MCF 10A (cell line): ENCODE results near the gene F13A1. TPM values are rescaled to one million over a fixed set of nuclear protein-coding genes. Genes with fewer than 3 reads are reported as not detected.

Experiments
- BruUV-seq: library from RNA; stranded (reverse); fragments of 400-500 nt; replicated peaks from 2 replicates; lab custom pipeline; 2021; lab: Mats Ljungman, UMichigan
- CTCF ChIA-PET: fragments of 300-600 bp; sonication (Branson Sonifier 250); formaldehyde crosslinking; extraction: SDS; loops from one replicate; lab custom pipeline; 2021; ENCODE audit warnings: antibody characterized with exemption, inconsistent platforms; lab: Yijun Ruan, JAX
- POLR2A ChIA-PET: fragments of 300-600, 350-650 bp; sonication (Branson Sonifier 250); formaldehyde crosslinking; extraction: SDS; loops from one replicate; lab custom pipeline; 2020; ENCODE audit warnings: antibody characterized with exemption, inconsistent platforms; lab: Yijun Ruan, JAX
- DNase-seq: peaks from one replicate; pipeline ENCODE4 v3.0.0-alpha.2; 2018; ENCODE audit not compliant: unreplicated experiment
- H3K27ac Mint-ChIP-seq: one replicate; pipeline ENCODE4 v1.8.0; 2022; ENCODE audit warnings: mild to moderate bottlenecking, low read depth, mixed read lengths; ENCODE audit not compliant: unreplicated experiment
- H3K27me3 Mint-ChIP-seq: one replicate; pipeline ENCODE4 v1.8.0; 2022; ENCODE audit warnings: mixed read lengths; ENCODE audit not compliant: insufficient read depth, unreplicated experiment
- H3K36me3 Mint-ChIP-seq: one replicate; pipeline ENCODE4 v1.8.0; 2022; ENCODE audit warnings: mild to moderate bottlenecking, moderate library complexity, mixed read lengths; ENCODE audit not compliant: insufficient read depth, unreplicated experiment
- H3K4me1 Mint-ChIP-seq: one replicate; pipeline ENCODE4 v1.8.0; 2022; ENCODE audit warnings: mixed read lengths; ENCODE audit not compliant: insufficient read depth, unreplicated experiment
- H3K4me3 Mint-ChIP-seq: one replicate; pipeline ENCODE4 v1.8.0; 2022; ENCODE audit warnings: mild to moderate bottlenecking, moderate library complexity, mixed read lengths; ENCODE audit not compliant: unreplicated experiment
- H3K9me3 Mint-ChIP-seq: one replicate; pipeline ENCODE4 v1.8.0; 2022; ENCODE audit warnings: mixed read lengths; ENCODE audit not compliant: unreplicated experiment
- intact Hi-C: fragments of 100-400 bp; cut with micrococcal nuclease; formaldehyde crosslinking; loops from 2 replicates; pipeline ENCODE4 v1.14.1; 2022
- total RNA-seq: library from RNA; stranded (reverse); gene quantifications from 2 replicates; pipeline ENCODE4 v1.2.3, GENCODE V29; 2022
- TF ChIP-seq, protein P1 (sequence below): fragments of 200-600 bp; IDR thresholded peaks from one replicate; pipeline ENCODE4 v1.8.0; 2022; ENCODE audit warnings: antibody characterized with exemption, mild to moderate bottlenecking; ENCODE audit not compliant: unreplicated experiment

The F13A1 gene
- total RNA-seq, 1 experiment from 2014 or later, result 0.65 TPM

DNA sequence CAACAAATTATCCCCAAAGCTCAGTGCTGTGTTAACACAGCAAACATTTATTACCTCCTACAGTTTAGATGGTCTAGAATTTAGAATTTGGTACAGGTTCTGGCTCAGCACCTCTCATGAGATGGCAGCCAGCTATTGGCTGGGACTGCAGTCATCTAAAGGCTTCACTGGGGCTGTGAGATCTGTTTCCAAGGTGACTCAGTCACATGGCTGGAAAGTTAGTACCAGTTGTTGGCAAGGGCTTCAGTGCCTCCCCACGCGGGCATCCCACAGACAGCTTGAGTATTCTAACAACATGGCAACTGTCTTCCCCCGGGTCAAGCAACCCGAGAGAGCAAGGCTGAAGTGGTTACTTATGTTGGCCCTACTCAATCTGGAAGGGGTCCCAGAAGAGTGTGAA lies 44.8 kb upstream of the F13A1 start:
- H3K4me1 Mint-ChIP-seq, result no peaks in the 10 kb centered on the region
- no peak overlapping the region for H3K27ac Mint-ChIP-seq
- no peak for DNase-seq
- BruUV-seq, result no TSS peak
- H3K4me3 Mint-ChIP-seq, result no peak overlapping the region
- ChIA-PET CTCF (no interaction called here), POLR2A (no interaction called here)
- no peaks in the 10 kb centered on the region for H3K27me3 Mint-ChIP-seq
- TF ChIP-seq, protein P1, sequence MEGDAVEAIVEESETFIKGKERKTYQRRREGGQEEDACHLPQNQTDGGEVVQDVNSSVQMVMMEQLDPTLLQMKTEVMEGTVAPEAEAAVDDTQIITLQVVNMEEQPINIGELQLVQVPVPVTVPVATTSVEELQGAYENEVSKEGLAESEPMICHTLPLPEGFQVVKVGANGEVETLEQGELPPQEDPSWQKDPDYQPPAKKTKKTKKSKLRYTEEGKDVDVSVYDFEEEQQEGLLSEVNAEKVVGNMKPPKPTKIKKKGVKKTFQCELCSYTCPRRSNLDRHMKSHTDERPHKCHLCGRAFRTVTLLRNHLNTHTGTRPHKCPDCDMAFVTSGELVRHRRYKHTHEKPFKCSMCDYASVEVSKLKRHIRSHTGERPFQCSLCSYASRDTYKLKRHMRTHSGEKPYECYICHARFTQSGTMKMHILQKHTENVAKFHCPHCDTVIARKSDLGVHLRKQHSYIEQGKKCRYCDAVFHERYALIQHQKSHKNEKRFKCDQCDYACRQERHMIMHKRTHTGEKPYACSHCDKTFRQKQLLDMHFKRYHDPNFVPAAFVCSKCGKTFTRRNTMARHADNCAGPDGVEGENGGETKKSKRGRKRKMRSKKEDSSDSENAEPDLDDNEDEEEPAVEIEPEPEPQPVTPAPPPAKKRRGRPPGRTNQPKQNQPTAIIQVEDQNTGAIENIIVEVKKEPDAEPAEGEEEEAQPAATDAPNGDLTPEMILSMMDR, result no peak
- intact Hi-C loops, result no loop called here
- H3K36me3 Mint-ChIP-seq, result no peaks in the 10 kb centered on the region
- H3K9me3 Mint-ChIP-seq, result no peaks in the 10 kb centered on the region

DNA sequence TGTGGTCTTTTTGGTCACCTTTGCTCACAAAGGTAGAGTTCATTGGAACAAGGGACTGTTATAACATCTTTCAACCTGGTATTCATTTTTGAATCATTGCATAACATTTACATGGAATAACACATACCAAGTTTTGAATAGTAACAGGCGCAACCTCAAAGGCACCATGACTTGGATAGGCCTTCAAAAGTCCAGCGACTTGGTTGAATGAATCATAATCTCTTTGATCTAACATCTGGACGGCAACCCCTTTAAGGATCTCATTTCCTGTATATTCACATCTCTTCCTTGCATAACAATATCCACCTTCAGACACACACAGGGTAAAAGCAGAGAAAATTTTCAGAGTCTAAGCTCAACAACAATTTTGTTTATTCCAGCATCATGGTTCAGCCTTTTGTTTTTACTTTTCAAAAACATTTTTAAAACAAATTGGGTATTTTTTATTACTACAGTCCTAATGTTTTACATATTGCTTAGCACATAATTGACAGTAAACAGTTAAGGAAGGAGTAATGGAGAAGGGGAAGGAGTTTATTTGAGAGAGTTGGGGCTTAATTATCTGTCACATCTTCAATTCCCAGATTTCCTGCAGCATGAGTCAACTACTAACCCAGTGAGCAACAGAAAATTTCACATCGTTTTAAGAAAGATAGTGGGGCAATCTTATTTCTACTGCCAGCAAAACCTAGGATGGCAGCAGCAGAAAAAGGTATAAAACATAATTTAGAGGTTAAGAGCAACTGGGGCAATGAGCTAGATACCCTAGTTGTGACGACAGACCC lies 41.8 kb upstream of the F13A1 start:
- POLR2A ChIA-PET, result no interaction called here

DNA sequence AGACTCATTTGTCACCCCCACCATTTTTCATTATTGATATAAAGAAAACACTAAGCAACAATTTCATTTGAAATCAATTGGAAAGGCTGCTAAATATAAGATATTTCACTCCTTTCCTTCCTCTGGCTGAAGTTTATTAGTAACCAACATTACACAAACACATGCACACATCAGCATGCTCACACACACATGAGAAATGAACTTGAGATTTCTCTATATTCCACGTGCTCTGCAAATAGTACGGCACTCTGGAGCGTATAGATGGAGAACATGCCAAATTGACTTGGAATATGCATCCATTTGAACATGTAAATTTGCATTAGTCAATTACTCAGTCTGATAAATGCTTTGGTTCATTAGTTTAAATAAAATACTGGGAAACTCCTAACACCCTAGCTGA lies 37.1 kb upstream of the F13A1 start:
- no peak overlapping the region for H3K4me3 Mint-ChIP-seq
- no peak for DNase-seq
- H3K36me3 Mint-ChIP-seq, result no peaks in the 10 kb centered on the region
- no peak overlapping the region for H3K27ac Mint-ChIP-seq
- ChIA-PET POLR2A (no interaction called here), CTCF (no interaction called here)
- intact Hi-C loops, result no loop called here
- no peaks in the 10 kb centered on the region for H3K4me1 Mint-ChIP-seq
- no TSS peak for BruUV-seq
- peaks cover 12% of the 10 kb centered on the region for H3K27me3 Mint-ChIP-seq
- TF ChIP-seq, protein P1, result no peak
- no peaks in the 10 kb centered on the region for H3K9me3 Mint-ChIP-seq

More for the DNA sequence above, 41.8 kb upstream of the F13A1 start:
- no TSS peak for BruUV-seq
- TF ChIP-seq, protein P1, result no peak
- CTCF ChIA-PET, result no interaction called here
- Mint-ChIP-seq H3K4me1 (no peaks in the 10 kb centered on the region), H3K27me3 (no peaks in the 10 kb centered on the region), H3K4me3 (no peak overlapping the region), H3K9me3 (no peaks in the 10 kb centered on the region), H3K36me3 (no peaks in the 10 kb centered on the region), H3K27ac (no peak overlapping the region)
- DNase-seq, result no peak
- intact Hi-C loops, result no loop called here

DNA sequence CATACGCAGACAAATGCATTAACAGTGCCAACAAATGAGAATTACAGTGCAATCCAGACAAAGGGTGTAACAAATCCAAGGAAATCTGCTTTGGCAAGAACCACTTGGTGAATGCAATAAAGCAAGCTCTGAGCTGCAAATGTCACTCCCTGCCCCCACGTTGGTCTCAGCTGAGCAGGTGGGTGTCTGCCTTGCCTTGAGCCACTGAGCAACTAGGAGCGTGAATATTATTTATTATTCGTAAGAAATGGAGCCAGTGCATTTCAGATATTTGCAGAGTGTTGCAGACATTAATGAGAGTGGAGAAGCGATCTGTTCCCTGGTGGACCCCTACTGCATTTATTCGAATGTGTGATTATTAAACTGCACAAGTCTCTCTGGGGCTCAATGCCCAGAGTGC lies 36.6 kb upstream of the F13A1 start:
- H3K27ac Mint-ChIP-seq, result no peak overlapping the region
- ChIA-PET POLR2A (interaction anchor here (1.5 kb wide), 1 partner anchor 451 kb away, joined by 3 read pairs; no protein-coding TSS in a partner anchor), CTCF (no interaction called here)

More for the DNA sequence above, 36.6 kb upstream of the F13A1 start:
- BruUV-seq, result no TSS peak
- Mint-ChIP-seq H3K4me3 (no peak overlapping the region), H3K9me3 (no peaks in the 10 kb centered on the region), H3K27me3 (peaks cover 12% of the 10 kb centered on the region), H3K4me1 (no peaks in the 10 kb centered on the region), H3K36me3 (no peaks in the 10 kb centered on the region)
- TF ChIP-seq, protein P1, result no peak
- DNase-seq, result no peak
- intact Hi-C loops, result no loop called here
